Lower leg skin (tissue), 3 donors: ENCODE measurements around the gene MLLT3.

Experiments
- POLR2A ChIP-seq, 2 donors: fragments of 450-650 bp; IDR thresholded peaks; one replicate each; pipeline ENCODE4 v1.6.1; 2016 to 2017; ENCODE audit warnings: antibody characterized with exemption in 2 of 2, mild to moderate bottlenecking in 1 of 2, moderate library complexity in 1 of 2
- TF ChIP-seq, protein P1 (sequence below), 3 donors: fragments of 450-650 bp; IDR thresholded peaks; one replicate each; pipeline ENCODE4 v1.5.1; 2016; ENCODE audit warnings: antibody characterized with exemption in 3 of 3, mild to moderate bottlenecking in 3 of 3, moderate library complexity in 2 of 3

DNA sequence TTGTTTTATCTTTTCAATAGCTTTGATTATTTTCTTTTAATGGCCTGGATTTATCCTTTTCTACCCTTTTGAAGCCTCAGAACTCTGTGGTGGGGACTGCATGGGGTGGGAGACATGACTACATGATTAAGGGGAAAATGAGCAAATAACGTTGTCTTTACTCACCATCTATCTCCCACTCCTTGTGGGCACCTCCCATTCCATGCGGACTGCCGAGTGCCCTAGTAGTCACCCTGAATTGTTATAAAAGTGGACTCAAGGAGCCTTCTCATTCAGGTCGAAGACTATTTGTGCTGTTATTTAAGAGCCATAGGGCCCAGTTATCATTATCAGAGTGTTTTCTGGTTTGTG, 281.8 kb downstream of the MLLT3 start:
- no peak for TF ChIP-seq POLR2A (IDR thresholded peaks at IDR 0.05)
- TF ChIP-seq, protein P1, sequence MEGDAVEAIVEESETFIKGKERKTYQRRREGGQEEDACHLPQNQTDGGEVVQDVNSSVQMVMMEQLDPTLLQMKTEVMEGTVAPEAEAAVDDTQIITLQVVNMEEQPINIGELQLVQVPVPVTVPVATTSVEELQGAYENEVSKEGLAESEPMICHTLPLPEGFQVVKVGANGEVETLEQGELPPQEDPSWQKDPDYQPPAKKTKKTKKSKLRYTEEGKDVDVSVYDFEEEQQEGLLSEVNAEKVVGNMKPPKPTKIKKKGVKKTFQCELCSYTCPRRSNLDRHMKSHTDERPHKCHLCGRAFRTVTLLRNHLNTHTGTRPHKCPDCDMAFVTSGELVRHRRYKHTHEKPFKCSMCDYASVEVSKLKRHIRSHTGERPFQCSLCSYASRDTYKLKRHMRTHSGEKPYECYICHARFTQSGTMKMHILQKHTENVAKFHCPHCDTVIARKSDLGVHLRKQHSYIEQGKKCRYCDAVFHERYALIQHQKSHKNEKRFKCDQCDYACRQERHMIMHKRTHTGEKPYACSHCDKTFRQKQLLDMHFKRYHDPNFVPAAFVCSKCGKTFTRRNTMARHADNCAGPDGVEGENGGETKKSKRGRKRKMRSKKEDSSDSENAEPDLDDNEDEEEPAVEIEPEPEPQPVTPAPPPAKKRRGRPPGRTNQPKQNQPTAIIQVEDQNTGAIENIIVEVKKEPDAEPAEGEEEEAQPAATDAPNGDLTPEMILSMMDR (IDR thresholded peaks at IDR 0.05): no peak
